Measurements from ENCODE around the gene MAT1A. TPM values are rescaled to one million over a fixed set of nuclear protein-coding genes. Genes with fewer than 3 reads are reported as not detected.
A peak's percentile ranks its signal among the peaks of the same experiment; 100 is the strongest.

The MAT1A gene
- total RNA-seq, 1 experiment from 2014 or later = 2.3 TPM

GRCh38 chr10:80333983-80334382 lies 44.5 kb upstream of the MAT1A start (continued):
- TF ChIP-seq, protein P1, sequence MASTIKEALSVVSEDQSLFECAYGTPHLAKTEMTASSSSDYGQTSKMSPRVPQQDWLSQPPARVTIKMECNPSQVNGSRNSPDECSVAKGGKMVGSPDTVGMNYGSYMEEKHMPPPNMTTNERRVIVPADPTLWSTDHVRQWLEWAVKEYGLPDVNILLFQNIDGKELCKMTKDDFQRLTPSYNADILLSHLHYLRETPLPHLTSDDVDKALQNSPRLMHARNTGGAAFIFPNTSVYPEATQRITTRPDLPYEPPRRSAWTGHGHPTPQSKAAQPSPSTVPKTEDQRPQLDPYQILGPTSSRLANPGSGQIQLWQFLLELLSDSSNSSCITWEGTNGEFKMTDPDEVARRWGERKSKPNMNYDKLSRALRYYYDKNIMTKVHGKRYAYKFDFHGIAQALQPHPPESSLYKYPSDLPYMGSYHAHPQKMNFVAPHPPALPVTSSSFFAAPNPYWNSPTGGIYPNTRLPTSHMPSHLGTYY (CRISPR knock-in tag; IDR thresholded peaks at IDR 0.05) = no peak

GRCh38 chr10:80324891-80325364 lies 35.5 kb upstream of the MAT1A start:
- no peak overlapping the region for H3K27ac Mint-ChIP-seq
- no peak overlapping the region for H3K4me3 Mint-ChIP-seq
- no peaks in the 10 kb centered on the region; the same call in 1 of the 2 replicates for H3K27me3 Mint-ChIP-seq (ENCODE audit: low read depth)
- H3K36me3 Mint-ChIP-seq = no peaks in the 10 kb centered on the region
- POLR2A ChIA-PET = no interaction called here
- no peak for TF ChIP-seq ATF3 (CRISPR knock-in tag; conservative IDR thresholded peaks at IDR 0.05)
- TF ChIP-seq, protein P2, sequence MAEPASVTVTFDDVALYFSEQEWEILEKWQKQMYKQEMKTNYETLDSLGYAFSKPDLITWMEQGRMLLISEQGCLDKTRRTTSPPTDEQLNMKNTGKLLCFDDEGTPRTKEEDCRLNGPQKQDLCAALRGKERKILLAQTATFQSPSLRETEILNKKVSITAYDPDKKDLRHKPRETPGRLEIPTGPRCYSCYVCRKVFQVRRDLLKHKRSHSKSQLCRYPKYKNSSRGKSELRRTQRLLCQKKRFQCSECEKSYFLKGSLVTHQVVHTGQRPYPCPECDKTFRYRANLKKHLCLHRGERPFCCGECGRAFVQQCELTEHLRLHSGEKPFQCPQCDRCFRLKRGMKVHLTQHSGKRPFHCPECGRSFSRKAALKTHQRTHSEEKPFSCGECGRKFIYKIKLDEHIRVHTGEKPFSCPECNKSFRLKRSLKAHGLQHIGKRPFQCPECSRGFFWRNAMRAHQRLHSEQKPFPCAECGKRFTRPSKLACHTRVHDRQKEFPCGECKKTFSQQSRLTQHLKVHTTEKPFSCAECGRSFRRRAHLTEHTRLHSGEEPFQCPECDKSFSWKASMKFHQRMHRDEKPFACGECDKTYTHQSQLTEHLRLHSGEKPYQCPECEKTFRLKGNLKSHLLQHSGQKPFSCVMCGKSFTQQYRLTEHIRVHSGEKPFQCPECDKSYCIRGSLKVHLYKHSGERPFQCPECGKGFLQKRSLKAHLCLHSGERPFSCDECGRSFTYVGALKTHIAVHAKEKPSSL (CRISPR knock-in tag; conservative IDR thresholded peaks at IDR 0.05) = no peak
- no peak for TF ChIP-seq GABPB1 (CRISPR knock-in tag; IDR thresholded peaks at IDR 0.05)
- no peak for TF ChIP-seq TP53 (CRISPR knock-in tag; IDR thresholded peaks at IDR 0.05)
- TF ChIP-seq NFATC4 (CRISPR knock-in tag; IDR thresholded peaks at IDR 0.05) = no peak
- TF ChIP-seq ZBTB21 (CRISPR knock-in tag; IDR thresholded peaks at IDR 0.05; ENCODE audit: borderline replicate concordance) = no peak
- TF ChIP-seq, protein P3, sequence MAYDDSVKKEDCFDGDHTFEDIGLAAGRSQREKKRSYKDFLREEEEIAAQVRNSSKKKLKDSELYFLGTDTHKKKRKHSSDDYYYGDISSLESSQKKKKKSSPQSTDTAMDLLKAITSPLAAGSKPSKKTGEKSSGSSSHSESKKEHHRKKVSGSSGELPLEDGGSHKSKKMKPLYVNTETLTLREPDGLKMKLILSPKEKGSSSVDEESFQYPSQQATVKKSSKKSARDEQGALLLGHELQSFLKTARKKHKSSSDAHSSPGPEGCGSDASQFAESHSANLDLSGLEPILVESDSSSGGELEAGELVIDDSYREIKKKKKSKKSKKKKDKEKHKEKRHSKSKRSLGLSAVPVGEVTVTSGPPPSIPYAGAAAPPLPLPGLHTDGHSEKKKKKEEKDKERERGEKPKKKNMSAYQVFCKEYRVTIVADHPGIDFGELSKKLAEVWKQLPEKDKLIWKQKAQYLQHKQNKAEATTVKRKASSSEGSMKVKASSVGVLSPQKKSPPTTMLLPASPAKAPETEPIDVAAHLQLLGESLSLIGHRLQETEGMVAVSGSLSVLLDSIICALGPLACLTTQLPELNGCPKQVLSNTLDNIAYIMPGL (CRISPR knock-in tag; IDR thresholded peaks at IDR 0.05) = no peak
- TF ChIP-seq NR1H2 (CRISPR knock-in tag; IDR thresholded peaks at IDR 0.05) = no peak
- TF ChIP-seq NR3C1 (CRISPR knock-in tag; conservative IDR thresholded peaks at IDR 0.05; ENCODE audit: low read depth) = no peak
- no peak for TF ChIP-seq OVOL2 (CRISPR knock-in tag; IDR thresholded peaks at IDR 0.05; ENCODE audit: borderline replicate concordance)
- no peak for TF ChIP-seq ESRRA (CRISPR knock-in tag; IDR thresholded peaks at IDR 0.05; ENCODE audit: borderline replicate concordance)
- no peak for TF ChIP-seq CREM (CRISPR knock-in tag; IDR thresholded peaks at IDR 0.05)
- TF ChIP-seq KAT7 (CRISPR knock-in tag; IDR thresholded peaks at IDR 0.05; ENCODE audit: borderline replicate concordance) = no peak
- no peak for TF ChIP-seq TCF7 (CRISPR knock-in tag; IDR thresholded peaks at IDR 0.05; ENCODE audit: low read depth)
- TF ChIP-seq MXD4 (CRISPR knock-in tag; IDR thresholded peaks at IDR 0.05; ENCODE audit: borderline replicate concordance) = no peak
- TF ChIP-seq ZNF263 (CRISPR knock-in tag; IDR thresholded peaks at IDR 0.05; ENCODE audit: low read depth) = no peak
- no peak for TF ChIP-seq SP1 (CRISPR knock-in tag; conservative IDR thresholded peaks at IDR 0.05)
- TF ChIP-seq FOXP4 (CRISPR knock-in tag; IDR thresholded peaks at IDR 0.05) = no peak
- TF ChIP-seq NFYB (CRISPR knock-in tag; conservative IDR thresholded peaks at IDR 0.05; ENCODE audit: low read depth) = no peak
- ATAC-seq (peak; percentile 67), DNase-seq (ENCODE audit: low spot score) (no peak)
- CTCF ChIA-PET = no interaction called here
- H3K4me1 Mint-ChIP-seq = peaks cover 9% of the 10 kb centered on the region
- no peaks in the 10 kb centered on the region for H3K9me3 Mint-ChIP-seq

Data from WTC11 (cell line).